Cortex of kidney (tissue), 1 donor: ENCODE results near the gene TRIM44.

ENCODE experiments used
- DNase-seq: peaks from one replicate; lab custom pipeline; 2025; lab: John Stamatoyannopoulos, UW

Gene TRIM44

DNA sequence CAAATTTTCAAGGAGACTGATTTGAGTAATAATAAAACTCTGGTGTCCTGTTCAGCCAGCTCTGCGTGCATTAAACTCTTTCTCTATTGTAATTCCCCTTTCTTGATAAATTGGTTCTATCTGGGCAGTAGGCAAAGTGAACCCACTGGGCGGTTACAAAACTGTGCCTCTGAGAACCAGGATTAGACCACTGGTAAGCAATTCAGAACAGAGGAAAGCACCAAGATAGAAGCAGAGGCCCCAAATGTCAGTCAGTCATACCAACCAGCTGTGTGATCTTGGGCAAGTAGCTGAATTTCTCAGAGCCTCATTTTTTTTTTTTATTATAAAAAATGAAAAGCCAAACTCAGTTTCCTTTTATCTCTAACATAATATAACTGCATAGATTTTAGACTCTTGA, 54.9 kb downstream of the TRIM44 start:
- no peak for DNase-seq

DNA sequence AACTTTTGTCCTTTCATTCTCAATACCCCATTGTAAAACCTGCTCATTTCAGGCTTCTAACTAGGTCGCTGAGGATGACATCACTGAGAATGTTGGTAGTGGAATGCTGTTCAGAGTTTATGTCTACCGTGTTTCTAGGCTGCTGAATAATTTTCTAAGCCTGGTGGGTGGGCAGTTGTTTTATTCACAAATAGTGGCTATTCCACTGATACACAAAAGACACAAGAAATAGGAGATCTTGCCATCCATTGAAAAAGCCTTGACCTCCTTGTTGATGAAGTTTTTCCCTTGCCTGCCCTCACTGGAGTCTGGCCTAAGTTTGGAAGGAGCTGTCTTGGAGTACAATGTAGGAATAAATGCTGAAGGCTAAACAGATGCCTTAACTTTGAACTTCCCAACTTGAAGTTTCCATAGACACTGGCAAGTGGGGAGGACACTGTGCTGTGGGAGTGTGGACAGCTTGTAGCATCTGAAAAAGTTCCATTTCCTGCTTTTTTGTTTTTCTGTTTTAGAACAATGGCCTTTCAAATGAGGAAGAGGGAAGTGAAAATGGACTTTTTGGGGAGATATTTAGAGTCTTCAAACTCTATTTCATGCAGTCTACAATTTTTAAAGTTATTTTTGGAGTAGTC, 59.2 kb downstream of the TRIM44 start:
- DNase-seq = no peak

DNA sequence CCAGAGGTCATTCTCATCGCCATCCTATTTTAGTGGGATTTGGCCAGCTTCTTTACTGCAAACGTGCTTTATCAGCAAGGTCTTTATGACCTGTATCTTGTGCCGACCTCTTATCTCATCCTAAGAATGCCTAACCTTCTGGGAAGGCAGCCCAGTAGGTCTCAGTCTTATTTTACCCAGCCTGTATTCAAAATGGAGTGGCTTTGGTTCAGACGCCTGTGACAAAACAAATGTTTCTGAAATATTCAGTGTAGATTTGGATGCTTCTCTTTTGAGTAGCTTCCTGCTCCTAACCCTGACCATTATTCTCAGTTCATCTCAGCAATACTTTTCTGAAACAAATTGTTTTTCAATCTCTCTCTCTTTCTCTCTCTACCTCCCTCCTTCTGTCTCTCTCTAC, 60.1 kb downstream of the TRIM44 start:
- no peak for DNase-seq

DNA sequence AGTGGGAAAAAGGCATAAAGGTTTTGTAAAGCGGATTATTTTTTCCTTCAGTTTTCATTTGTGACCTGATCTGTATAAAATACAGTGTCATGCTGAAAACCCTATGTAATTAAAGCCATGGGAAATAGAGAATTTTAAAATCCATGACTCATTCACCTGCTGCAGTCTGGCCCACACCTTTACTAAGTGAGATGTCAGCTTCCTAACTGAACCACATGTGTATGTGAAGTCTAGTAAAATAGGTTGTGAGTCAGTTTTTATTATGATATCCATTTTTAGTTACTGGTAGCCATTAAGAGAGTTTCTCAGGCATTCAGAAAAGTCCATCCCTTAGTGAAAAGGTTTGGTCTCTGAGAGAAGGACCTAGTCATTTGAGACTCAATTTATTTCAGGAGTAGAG, 60.9 kb downstream of the TRIM44 start:
- no peak for DNase-seq

DNA sequence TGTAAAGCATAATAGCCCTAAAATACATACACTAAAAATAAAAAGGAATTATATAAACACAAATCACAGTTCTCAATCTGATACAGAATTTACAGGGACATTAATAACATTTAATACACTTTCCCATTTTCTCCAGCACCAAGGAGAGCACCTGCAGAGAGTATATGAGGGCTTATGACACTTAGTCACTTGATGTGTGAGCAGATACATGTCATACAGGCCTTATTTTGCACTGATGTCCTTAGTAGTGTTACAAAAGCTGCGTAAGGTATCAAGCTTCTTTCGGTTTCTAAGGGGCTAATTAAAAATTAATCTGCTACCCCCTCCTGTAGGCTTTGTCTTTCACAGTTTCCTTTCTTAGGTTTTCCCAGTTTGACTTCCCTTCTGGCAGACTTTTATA, 61.3 kb downstream of the TRIM44 start:
- DNase-seq = no peak

DNA sequence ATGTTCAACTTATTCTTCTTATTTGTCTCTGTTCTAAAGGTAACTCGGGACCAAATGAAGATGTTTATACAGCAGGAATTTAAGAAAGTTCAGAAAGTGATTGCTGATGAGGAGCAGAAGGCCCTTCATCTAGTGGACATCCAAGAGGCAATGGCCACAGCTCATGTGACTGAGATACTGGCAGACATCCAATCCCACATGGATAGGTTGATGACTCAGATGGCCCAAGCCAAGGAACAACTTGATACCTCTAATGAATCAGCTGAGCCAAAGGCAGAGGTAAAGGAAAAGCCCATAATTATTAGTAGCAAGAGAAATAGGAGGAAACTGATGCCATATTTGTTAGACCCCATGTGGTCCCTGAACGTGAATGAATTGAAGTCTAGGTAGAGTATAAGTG, 63.3 kb downstream of the TRIM44 start:
- no peak for DNase-seq

DNA sequence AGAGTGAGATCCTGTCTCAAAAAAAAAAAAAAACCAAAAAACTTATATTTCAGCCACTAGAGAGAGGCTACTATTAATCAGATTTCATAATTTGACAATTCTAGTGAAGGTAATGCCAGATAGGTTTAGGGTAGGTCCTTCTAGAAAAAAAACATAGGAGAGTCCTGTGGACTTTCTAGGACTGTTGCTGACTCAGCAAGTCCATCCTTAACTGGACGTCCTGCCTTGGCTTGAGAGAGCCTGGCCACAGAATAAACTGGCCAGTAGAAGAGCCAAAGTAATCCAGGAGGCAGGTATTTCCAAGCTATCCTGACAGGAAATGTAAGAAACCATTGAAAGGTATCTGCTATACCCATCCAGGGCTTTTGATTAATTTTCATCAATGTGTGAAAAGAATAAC, 64.6 kb downstream of the TRIM44 start:
- no peak for DNase-seq

DNA sequence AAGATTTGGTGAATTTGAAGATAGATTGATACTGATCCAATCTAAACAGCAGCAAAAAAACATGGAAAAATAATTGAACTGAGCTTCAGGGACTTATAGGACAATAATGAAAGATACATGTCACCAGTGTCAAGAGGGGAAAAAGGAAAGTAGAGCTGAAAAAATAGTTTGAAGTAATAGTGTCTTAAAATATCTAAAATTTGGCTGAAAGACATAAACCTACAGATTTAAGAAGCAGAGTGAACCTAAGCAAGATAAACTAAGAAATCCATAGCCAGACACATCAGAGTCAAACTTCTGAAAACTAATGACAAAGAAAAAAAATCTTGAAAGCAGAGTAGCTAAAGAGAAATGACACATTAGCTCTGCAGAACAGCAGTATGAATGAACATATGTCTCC, 67.7 kb downstream of the TRIM44 start:
- DNase-seq = no peak

DNA sequence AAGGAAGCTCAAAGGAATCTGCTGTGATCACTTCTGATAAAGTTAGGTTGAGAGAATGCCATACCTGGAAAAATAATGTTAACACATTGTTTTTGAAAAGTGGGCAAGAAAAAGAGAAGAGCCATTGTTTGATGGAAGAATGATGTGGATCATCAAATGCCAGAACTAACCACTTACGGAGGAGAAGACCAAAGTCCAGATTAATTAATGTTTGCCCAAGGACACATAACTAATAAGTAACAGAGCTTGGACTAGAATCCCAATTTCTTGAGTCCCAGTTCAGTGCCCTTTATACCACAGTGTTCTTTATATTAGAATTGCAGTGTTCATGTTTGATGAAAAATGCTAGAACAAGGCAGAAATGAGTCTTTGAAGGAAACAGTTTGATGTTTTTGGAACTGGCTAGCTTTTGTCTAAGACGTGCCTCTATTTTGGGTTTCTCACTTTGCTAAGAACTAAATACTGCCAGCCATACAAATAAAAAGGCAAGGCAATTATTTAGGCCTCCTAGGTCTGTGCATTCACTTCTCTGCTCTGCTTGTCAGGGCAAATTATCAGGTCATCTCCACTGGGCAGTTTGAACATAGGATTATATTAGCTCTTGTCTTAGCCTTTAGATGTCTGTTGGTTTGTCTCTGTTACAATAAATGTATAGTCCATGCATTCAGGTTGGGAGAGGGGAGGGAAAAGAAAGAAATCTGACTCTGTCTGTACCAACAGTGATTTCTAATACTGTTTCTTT, 72.3 kb downstream of the TRIM44 start:
- DNase-seq = no peak

DNA sequence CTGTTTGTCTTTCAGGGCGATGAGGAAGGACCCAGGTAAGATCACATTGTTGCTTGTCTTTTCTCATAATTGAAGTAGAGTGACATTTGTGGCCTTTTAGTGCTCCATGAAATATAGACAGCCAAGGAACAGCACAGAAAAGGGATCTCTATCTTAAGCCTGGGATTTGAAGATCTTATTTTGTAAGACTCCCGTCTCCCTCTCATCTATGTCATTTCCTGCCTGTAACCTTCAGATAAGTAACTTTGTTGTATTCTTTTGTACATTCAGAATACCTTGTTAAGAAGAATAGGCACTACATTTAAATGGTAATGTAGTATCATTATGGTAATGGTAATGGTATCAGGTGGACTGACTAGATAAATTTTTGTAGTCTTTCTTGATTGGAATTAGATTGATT, 72.8 kb downstream of the TRIM44 start:
- DNase-seq = no peak

DNA sequence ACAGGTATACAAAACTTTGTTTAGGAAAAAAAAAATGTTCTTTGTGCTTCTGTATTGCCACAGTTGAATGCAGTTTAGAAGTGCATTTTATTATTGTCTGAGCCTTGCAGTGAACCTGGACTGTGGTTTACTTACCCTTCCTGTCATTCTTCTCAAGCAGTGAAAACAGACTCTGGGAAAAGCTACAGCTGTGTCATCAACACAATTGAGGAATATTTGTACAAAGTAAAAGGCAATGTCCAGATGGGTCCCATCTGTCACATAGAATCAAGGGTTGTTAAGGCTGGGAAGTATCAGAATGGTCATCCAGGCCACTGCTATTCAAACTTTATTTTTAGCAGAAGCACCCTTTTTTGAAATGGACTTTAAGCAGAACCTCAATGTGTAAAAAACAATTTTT, 73.3 kb downstream of the TRIM44 start:
- DNase-seq = no peak

DNA sequence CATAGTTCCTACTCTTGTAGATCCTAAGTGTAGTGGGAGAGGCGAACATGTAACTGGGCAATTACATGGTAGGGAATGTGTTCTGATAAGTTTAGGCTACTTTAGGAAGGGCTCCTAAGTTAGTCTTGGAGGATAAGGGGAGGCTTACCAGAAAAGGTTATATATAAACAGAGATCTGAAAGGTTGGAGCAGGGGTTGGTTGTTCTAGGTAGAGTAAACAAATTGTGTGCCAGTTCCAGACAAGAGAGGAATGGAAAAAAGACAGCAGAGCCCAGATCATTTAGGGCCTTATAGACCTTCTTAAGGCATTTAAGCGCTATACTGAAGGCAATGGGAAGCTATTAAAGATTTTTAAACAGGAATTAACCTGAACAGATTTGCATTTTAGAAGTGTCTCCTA, 74.4 kb downstream of the TRIM44 start:
- no peak for DNase-seq

DNA sequence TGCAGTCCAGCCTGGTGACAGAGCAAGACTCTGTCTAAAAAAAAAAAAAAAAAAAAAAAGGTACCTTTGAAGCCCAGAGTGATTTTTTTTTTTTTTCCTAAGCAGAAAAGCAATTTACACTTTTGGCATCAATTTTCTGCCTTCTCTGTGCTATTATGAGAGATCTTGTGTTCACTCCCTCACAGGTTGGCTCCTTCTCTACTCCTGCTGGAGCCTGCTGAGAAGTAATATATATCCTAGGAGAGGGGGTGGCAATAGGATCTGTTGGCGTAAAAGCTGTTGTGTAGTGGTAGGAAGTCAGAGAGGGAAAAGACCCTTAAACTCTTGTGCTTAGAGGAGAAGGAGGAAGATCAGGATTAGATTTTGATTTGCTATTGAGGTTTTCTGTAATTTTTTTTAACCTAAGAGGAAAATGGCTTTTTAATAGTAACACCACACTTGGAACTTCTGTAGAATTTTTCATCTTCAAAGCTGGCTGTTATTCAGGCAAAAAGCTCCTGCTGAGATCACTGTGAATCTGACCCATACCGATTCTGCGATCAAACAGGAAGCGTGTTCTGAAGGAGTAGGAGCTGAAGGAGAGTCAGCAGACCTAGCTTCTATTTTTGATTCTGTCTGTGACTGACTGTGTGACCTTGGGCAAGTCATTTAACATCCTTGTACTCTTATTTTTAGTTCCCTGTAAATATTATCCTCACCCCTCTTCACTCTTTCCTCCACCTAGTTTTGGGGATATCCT, 77.7 kb downstream of the TRIM44 start:
- DNase-seq = no peak

DNA sequence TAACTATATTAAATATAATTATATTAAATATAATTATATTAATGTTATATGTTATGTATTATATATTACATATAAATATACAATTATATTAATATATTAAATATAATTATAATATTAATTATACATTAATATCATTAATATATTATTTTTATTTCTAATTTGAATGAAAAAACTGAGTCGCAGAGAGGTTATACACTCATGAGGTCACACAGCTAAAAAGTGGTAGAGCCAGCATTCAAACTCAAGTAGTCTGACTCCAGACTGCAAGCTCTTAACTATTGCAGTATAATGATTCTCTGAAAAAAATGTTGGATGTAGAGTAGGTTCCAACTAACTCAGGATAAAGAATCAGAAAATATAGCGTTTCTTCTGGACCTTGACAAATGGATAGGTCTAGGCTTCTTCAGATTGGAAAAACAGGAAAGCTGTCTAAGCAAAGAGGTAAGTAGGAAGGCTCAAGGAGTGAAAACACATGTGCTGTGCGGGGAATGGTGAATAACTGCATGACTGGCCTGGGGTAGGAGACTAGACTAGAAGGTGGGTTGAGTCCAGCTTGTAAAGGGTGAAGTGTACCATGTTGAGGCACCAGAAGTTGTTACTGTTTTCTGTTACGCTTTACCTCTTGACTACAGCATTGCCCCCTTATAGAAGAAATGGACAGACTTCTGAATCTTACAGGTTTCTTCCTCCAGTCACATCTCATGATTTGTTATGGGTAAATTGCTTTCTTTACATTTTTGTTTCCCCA, 80.3 kb downstream of the TRIM44 start:
- no peak for DNase-seq

DNA sequence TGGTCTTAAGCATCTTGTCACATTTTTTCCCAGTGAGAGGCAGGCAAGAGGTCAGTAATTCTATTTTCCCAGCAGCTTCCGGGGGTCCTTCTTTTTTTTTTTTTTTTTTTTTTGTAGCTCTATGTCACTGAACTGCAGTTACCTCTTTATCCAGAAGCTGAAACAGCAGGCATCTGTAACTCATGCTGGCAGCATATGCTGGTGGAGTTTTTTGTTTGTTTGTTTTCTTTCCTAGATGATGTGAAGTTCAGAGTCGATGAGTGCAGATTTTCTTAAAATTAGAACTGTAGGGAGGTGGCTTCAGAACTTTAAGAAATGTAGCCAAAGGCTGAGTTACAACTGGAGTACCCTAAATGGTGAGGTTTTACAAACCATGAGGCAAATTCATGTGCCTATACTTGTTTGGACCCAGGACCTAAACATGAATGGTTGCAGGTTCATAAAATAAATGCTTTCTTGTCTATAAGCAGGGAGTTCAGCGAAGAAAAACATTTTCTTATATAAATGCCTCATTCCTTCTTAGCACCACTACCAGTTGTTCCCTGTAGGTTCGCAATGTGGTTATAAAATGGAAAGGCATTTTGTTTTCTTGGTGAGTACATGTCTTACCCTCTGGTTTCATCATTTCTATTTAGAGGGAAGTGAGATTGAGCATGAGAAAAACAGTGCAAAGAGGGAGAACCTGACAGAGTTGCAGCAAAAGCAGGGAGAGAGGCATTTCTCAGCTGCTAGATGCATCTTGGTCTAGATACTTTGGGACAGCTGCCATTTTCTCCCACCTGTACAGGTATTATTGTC, 84.0 kb downstream of the TRIM44 start:
- no peak for DNase-seq

DNA sequence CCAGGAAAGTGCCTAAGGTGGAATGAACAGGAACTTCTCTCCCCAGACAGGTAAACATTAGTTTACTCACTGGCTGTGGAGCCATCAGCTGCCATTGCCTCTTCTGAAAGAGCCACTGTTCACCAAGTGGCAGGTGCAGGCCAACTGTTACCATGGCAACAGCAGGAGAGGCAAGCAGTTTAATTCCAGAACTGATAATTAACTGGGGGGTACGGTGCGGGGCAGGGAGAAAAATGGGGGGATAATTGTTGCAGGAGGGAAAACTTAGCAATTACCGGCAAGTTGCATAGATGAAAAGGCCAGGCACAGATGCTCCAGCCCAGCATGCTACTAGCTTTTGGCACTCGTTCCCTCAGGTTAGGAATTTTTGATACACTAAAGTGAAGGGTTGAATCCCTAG, 85.1 kb downstream of the TRIM44 start:
- no peak for DNase-seq

DNA sequence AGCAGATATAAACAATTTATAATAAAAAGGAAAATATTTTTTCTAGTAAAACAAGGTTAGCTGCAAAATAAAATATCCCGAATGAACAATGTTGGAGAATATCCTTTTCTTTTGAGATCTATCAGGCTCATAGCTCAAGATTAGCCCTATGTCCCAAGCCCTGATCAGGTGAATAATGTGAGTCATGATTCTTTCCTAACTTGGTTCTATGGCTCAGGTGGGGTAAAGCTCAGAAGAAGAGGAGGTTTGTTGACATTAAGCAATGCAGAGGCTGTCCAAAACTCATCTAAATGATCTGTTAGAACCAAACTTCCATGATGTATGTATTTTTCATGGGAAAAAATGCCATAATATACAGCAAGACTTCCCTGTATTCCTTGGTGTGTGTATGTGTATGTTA, 86.1 kb downstream of the TRIM44 start:
- no peak for DNase-seq

DNA sequence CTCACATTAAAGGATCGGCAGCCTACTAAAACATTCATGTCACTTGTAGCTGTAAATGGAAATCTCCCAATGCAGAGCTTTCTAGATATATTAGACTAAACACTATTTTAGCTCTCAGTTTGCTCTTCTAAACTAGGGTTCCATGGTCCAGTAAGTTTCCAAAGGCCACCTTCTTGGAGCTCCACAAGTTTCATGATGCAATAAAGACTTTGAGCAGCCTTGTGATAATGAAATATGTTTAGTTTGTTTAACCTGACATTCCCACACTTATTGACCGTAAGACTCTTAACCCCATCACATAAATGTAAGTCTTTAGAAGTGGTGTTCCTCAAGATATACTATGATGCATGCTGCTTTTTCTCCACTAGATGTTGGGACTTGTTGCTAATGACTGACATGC, 87.7 kb downstream of the TRIM44 start:
- DNase-seq = no peak

DNA sequence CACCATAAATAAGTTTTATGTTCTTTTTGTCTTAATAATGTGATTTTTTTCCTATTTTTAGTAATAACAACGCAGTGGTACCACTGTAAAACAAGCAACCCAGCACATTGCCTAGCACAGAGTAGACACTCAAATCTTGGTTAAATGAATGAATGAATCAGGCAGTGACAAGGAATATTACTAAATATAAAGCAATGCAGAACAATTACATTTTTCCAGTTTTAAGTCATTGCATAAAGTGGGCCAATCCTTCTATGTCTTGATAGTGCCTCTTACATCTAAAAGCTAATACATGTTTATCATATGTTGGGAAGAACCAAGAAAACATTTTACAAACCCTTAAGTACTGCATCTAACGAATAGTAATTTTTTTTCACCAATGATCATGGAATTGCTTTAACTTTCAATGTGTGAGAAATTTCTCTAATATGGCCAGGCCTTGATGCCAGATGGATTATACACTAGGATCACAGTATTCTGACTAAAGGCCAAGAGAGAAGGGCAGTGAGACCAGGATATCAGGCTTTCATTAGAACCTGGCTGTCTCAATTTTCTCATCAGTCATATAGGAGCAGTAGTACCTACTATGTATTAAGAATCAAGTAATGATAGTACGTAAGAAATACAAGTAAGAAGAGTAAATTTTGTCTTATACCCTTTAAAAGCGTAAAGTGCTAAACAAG, 88.5 kb downstream of the TRIM44 start:
- no peak for DNase-seq

DNA sequence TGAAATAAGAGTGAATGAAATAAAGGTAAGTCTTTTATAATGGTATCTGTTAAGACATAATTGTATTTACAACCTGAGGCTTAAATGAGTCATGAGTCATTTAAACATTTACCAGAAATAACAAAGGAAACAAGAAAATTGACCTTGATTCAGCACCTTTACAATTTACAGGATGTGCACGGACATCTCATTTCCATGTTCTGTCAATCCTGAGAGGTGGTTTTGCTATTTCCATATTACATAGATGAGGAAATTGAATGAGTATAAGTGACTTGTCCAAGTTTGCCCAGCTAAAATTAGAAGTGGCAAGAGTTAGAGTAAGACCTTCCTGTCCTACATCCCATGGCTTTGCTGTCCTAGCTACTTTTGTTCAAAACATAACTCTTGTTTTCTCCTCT, 89.1 kb downstream of the TRIM44 start:
- no peak for DNase-seq

DNA sequence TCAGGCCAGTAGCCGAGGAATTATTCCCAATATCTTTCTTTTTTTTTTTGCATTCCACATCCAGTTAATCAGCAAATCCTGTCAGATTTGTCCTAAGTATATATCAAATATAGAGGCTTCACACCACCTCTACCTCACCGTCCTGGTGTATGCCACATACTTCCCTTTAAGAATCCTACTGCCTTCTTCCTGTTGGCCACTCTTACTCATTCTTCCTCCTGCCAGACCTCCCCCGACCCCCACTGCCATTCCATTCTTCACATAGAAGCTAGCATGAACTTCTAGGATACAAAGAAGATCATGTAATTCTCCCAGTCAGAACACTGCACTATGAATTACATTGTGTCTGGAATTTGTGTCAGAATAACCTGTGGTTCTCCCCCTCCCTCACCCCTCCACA, 89.5 kb downstream of the TRIM44 start:
- no peak for DNase-seq
